Suprapubic skin (tissue), 4 donors: ENCODE measurements around the gene KNDC1. TPM values are rescaled to one million over a fixed set of nuclear protein-coding genes. Genes with fewer than 3 reads are reported as not detected.

Experiments
- DNase-seq, 2 donors: peaks; one replicate each; pipeline ENCODE4 v3.0.0-alpha.2; 2019; ENCODE audit warnings: low spot score in 2 of 2
- H3K27ac ChIP-seq: fragments of 200-600 bp; sonication (generic); one replicate; pipeline ENCODE4 v1.5.1; 2019
- H3K27me3 ChIP-seq: fragments of 200-600 bp; sonication (generic); one replicate; pipeline ENCODE4 v1.5.1; 2019
- H3K36me3 ChIP-seq: fragments of 200-600 bp; sonication (generic); one replicate; pipeline ENCODE4 v1.5.1; 2019
- H3K4me1 ChIP-seq: fragments of 200-600 bp; sonication (generic); one replicate; pipeline ENCODE4 v1.5.1; 2019
- H3K4me3 ChIP-seq: fragments of 200-600 bp; sonication (generic); one replicate; pipeline ENCODE4 v1.5.1; 2019; ENCODE audit warnings: mild to moderate bottlenecking
- H3K9me3 ChIP-seq: fragments of 200-600 bp; sonication (generic); one replicate; pipeline ENCODE4 v1.5.1; 2019
- CTCF ChIP-seq, 2 donors: fragments of 200-600 bp in 1 of 2; fragments of 450-650 bp in 1 of 2; sonication (generic) in 1 of 2; IDR thresholded peaks; one replicate each; pipeline ENCODE4 v1.5.1; 2016 to 2019; ENCODE audit warnings: antibody characterized with exemption in 2 of 2, mild to moderate bottlenecking in 1 of 2, moderate library complexity in 1 of 2
- EP300 ChIP-seq: sonication (generic); formaldehyde crosslinking; IDR thresholded peaks from one replicate; pipeline ENCODE4 v1.6.1; 2017; ENCODE audit warnings: antibody characterized with exemption
- POLR2A ChIP-seq, 2 donors: fragments of 450-650 bp; IDR thresholded peaks; one replicate each; pipeline ENCODE4 v1.6.1; 2017; ENCODE audit warnings: antibody characterized with exemption in 2 of 2, mild to moderate bottlenecking in 2 of 2, moderate library complexity in 2 of 2
- POLR2AphosphoS5 ChIP-seq, 3 donors: sonication (generic); formaldehyde crosslinking; IDR thresholded peaks; one replicate each; pipeline ENCODE4 v1.6.1; 2017; ENCODE audit warnings: antibody characterized with exemption in 3 of 3
- WGBS: methylation state at CpG from one replicate; pipeline ENCODE4 v1.1.5; 2018; 5-methylcytosine and 5-hydroxymethylcytosine counted together
- total RNA-seq, 4 donors: library from RNA; depleted of rRNA; stranded (reverse); fragments of >200 nt; gene quantifications; one replicate each; pipeline ENCODE4 v1.1.0, GENCODE V29; 2016

The KNDC1 gene
- total RNA-seq, 4 donors from 2014 or later = 0.08 to 2.5 (median 0.58) TPM

DNA sequence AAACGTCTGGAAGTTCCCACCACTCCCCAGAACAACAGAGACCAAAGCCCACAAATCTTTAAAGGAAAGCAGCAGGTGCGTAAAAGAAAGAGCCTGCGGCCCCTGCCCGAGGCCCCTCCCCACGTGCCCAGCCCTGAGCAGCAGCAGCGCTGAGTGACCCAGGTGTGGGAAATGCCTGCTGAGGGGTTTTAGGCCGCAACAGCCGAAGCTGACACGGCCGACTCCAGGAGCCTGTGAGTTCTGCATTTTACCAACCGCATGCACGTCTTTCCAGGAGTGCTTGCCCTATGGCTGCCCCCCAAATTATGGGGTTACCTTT, 1.6 kb upstream of the KNDC1 start:
- H3K27me3 ChIP-seq = peaks cover 56% of the 10 kb centered on the region
- no peaks in the 10 kb centered on the region for H3K9me3 ChIP-seq
- no peak overlapping the region for H3K27ac ChIP-seq
- 69% methylated on average over 12 of the region's 12 CpGs for WGBS
- no peak for TF ChIP-seq POLR2A (IDR thresholded peaks at IDR 0.05)
- no peaks in the 10 kb centered on the region for H3K36me3 ChIP-seq
- DNase-seq = peak in 1 of 2 donors; percentile 64
- peaks cover 20% of the 10 kb centered on the region for H3K4me1 ChIP-seq
- no peak overlapping the region for H3K4me3 ChIP-seq

- DNase-seq = peak; percentile 61 to 73
- H3K4me1 ChIP-seq = peaks cover 20% of the 10 kb centered on the region
- H3K27ac ChIP-seq = no peak overlapping the region
- no peak for TF ChIP-seq EP300
- TF ChIP-seq CTCF (IDR thresholded peaks at IDR 0.05) = no peak
- no peak for TF ChIP-seq POLR2AphosphoS5 (IDR thresholded peaks at IDR 0.05)
- no peak for TF ChIP-seq POLR2A (IDR thresholded peaks at IDR 0.05)
- no peaks in the 10 kb centered on the region for H3K9me3 ChIP-seq
- no peaks in the 10 kb centered on the region for H3K36me3 ChIP-seq
- peaks cover 62% of the 10 kb centered on the region for H3K27me3 ChIP-seq
- WGBS = 23% methylated on average over 6 of the region's 23 CpGs
- H3K4me3 ChIP-seq = no peak overlapping the region
These were observed 1.0 kb upstream of the KNDC1 start for GRCh38 chr10:133158756-133159610.

- Histone ChIP-seq H3K27ac (no peak overlapping the region), H3K27me3 (peaks cover 68% of the 10 kb centered on the region), H3K36me3 (no peaks in the 10 kb centered on the region), H3K4me1 (peaks cover 20% of the 10 kb centered on the region), H3K4me3 (peak overlapping the region; percentile 58), H3K9me3 (no peaks in the 10 kb centered on the region)
- peak; percentile 56 for DNase-seq
- WGBS = 0% methylated on average over 1 of the region's 18 CpGs
- TF ChIP-seq EP300 = no peak
- no peak for TF ChIP-seq POLR2AphosphoS5 (IDR thresholded peaks at IDR 0.05)
- no peak for TF ChIP-seq CTCF (IDR thresholded peaks at IDR 0.05)
These were observed 439 bp upstream of the KNDC1 start for GRCh38 chr10:133159611-133159949.

DNA sequence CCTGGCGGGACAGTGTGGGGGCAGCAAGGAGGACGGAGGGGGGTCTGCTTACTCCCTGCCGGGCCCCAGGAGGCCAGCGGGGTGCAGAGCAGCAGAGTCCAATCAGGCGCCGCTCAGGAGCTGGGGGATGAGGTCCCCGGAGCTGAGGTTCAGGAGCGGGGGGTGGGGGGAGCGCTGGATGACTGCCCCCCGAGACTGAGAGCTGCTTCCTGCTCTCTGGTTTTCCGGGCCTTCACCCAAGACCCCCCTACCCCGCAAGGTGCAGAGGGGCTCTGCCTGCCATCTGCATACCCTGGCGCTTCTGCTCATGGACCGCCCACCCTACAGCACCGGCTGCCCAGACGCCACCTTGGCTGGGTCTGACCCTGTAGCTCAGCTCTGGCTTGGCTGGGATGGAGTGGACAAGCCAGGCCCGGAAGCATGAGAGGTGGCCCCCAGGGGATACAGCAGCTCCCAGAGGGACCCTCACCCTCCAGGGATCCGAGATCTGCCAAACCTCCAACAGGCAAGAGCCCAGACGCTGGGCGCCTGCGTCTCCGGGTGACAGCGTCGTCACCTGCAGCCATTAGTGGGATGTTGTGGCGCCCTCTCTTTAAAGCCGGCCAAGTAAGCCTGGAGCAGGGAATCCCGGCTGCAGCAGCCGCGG, 930 bp downstream of the KNDC1 start:
- H3K27ac ChIP-seq = no peak overlapping the region
- DNase-seq = peak; percentile 51 to 59
- no peaks in the 10 kb centered on the region for H3K9me3 ChIP-seq
- peaks cover 77% of the 10 kb centered on the region for H3K27me3 ChIP-seq
- H3K4me3 ChIP-seq = peak overlapping the region; percentile 58
- no peaks in the 10 kb centered on the region for H3K36me3 ChIP-seq
- peaks cover 20% of the 10 kb centered on the region for H3K4me1 ChIP-seq
- TF ChIP-seq EP300 (no peak), CTCF (IDR thresholded peaks at IDR 0.05) (no peak), POLR2AphosphoS5 (IDR thresholded peaks at IDR 0.05) (no peak), POLR2A (IDR thresholded peaks at IDR 0.05) (no peak)
- WGBS = no CpG with 5 or more reads among the region's 29 CpGs

- Histone ChIP-seq H3K27ac (no peak overlapping the region), H3K27me3 (peaks cover 77% of the 10 kb centered on the region), H3K4me1 (peaks cover 20% of the 10 kb centered on the region), H3K36me3 (no peaks in the 10 kb centered on the region), H3K9me3 (no peaks in the 10 kb centered on the region), H3K4me3 (no peak overlapping the region)
- DNase-seq = peak in 1 of 2 donors; percentile 69
- TF ChIP-seq EP300 (no peak), POLR2A (IDR thresholded peaks at IDR 0.05) (no peak), POLR2AphosphoS5 (IDR thresholded peaks at IDR 0.05) (no peak)
- WGBS = 55% methylated on average over 28 of the region's 33 CpGs
These were observed 1.6 kb downstream of the KNDC1 start for GRCh38 chr10:133161486-133162109.
